Fibroblast of skin of left biceps (primary cell): ENCODE results near the gene LSP1.
"Not testable (repeated sequence)": the region's sequence is repeated elsewhere in the genome, so short reads cannot be mapped to it uniquely, and the experiment has no call there.

ENCODE experiments used
- DNase-seq, 2 experiments: peaks; one replicate each; pipeline ENCODE4 v3.0.0-alpha.2; 2013; ENCODE audit warnings: low read depth in 2 of 2

Gene LSP1

GRCh38 chr11:1864831-1865665 is 12.2 kb downstream of the LSP1 start:
- DNase-seq, result no peak

GRCh38 chr11:1866226-1866625 is 13.3 kb downstream of the LSP1 start:
- no peak for DNase-seq

- DNase-seq, result no peak
Observed at GRCh38 chr11:1866776-1867175, 13.9 kb downstream of the LSP1 start.

- DNase-seq, result no peak
Observed at GRCh38 chr11:1867381-1867780, 14.5 kb downstream of the LSP1 start.

GRCh38 chr11:1868056-1868635 is 15.3 kb downstream of the LSP1 start:
- DNase-seq, result no peak

- no peak for DNase-seq
Observed at GRCh38 chr11:1868636-1869291, 15.9 kb downstream of the LSP1 start.

GRCh38 chr11:1869427-1870325 is 16.8 kb downstream of the LSP1 start:
- no peak for DNase-seq

- DNase-seq, result no peak
Observed at GRCh38 chr11:1870326-1870696, 17.4 kb downstream of the LSP1 start.

GRCh38 chr11:1870721-1871466 is 18.0 kb downstream of the LSP1 start:
- DNase-seq, result no peak

GRCh38 chr11:1871531-1871930 is 18.6 kb downstream of the LSP1 start:
- DNase-seq, result no peak

GRCh38 chr11:1872267-1872985 is 19.5 kb downstream of the LSP1 start:
- DNase-seq, result no peak

- no peak for DNase-seq
Observed at GRCh38 chr11:1873048-1873812, 20.3 kb downstream of the LSP1 start.

- not testable (repeated sequence) for DNase-seq
Observed at GRCh38 chr11:1873813-1874150, 20.9 kb downstream of the LSP1 start.

GRCh38 chr11:1874441-1875092 is 21.7 kb downstream of the LSP1 start:
- not testable (repeated sequence) for DNase-seq

- DNase-seq, result no peak
Observed at GRCh38 chr11:1875093-1875850, 22.4 kb downstream of the LSP1 start.

GRCh38 chr11:1875851-1876301 is 23.0 kb downstream of the LSP1 start:
- not testable (repeated sequence) for DNase-seq

- DNase-seq, result no peak
Observed at GRCh38 chr11:1876361-1877063, 23.6 kb downstream of the LSP1 start.
